Astrocyte of the cerebellum (primary cell): Measurements from ENCODE around the gene YDJC.
"Not testable (repeated sequence)": the region's sequence is repeated elsewhere in the genome, so short reads cannot be mapped to it uniquely, and the experiment has no call there.

Experiments
- DNase-seq: peaks from one replicate; pipeline ENCODE4 v3.0.0-alpha.2; 2011; ENCODE audit warnings: low read depth
- H3K4me3 ChIP-seq: 2 replicates; pipeline ENCODE4 v1.5.1; 2011; ENCODE audit warnings: mild to moderate bottlenecking, low read depth, low read length, moderate library complexity
- CTCF ChIP-seq: IDR thresholded peaks from 2 replicates; pipeline ENCODE4 v1.5.1; 2012; ENCODE audit warnings: low read length, low read depth, moderate library complexity, mild to moderate bottlenecking; ENCODE audit errors: missing control alignments
- in situ Hi-C: cut with HindIII; loops from 2 replicates; pipeline ENCODE4 v1.10.0; 2017; ENCODE audit warnings: low sequenced_read_pairs

YDJC gene

GRCh38 chr22:21629255-21630149 is at the start of gene YDJC:
Gene YDJC, minus strand, starts transcription at chr22:21630022. Its CDS starts 8 bp downstream, at chr22:21630014.
- peak within 1 kb of the TSS; percentile 73 for H3K4me3 ChIP-seq
- peak; percentile 76 for DNase-seq
- TF ChIP-seq CTCF, result peak; percentile 64
- in situ Hi-C loops, result no loop called here

GRCh38 chr22:21679383-21679782 is 49.6 kb upstream of the YDJC start:
- DNase-seq, result no peak
- H3K4me3 ChIP-seq, result no peak overlapping the region
- in situ Hi-C loops, result no loop called here
- no peak for TF ChIP-seq CTCF

- H3K4me3 ChIP-seq, DNase-seq, in situ Hi-C loops: not testable (repeated sequence)
These were observed 49.0 kb upstream of the YDJC start for GRCh38 chr22:21678842-21679241.

DNA sequence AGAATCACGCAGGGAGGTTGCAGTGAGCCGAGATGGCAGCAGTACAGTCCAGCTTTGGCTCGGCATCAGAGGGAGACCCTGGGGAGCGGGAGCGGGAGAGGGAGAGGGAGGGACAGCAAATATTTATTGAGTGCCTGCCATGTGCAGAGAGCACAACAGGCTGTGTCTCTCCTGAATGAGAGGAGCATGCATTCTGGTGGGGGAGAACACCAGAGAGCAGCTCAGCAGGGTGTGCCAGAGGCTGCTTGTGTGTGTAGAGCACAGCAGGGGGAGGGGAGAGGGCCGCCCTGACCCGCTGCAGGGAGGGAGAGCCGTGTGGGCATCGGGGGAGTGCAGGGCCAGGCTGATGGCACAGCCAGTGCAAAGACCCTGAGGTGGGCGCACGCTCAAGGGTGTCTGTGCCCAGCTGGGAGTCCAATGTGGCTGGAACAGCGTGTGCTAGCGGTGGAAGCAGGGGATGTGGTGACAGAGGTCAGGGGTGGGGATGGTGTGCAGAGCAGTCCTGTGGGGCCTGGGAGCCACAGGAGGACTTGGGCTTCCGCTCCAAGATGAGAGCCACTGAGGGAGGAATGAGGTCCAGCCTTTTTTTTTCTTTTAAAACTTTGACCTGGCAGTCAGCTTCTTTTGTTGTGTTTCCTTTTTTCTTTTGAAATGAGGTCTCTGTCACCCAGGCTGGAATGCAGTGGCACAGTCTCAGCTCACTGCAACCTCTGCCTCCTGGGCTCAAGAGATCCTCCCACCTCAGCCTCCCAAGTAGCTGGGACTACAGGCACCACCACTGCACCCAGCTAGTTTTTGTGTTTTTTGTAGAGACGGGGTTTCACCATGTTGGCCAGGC is 48.0 kb upstream of the YDJC start:
- in situ Hi-C loops, result no loop called here
- no peak overlapping the region for H3K4me3 ChIP-seq
- TF ChIP-seq CTCF, result no peak
- DNase-seq, result no peak

- in situ Hi-C loops, result no loop called here
- no peak overlapping the region for H3K4me3 ChIP-seq
- DNase-seq, result no peak
- TF ChIP-seq CTCF, result no peak
These were observed 44.9 kb upstream of the YDJC start for GRCh38 chr22:21674638-21675245.

DNA sequence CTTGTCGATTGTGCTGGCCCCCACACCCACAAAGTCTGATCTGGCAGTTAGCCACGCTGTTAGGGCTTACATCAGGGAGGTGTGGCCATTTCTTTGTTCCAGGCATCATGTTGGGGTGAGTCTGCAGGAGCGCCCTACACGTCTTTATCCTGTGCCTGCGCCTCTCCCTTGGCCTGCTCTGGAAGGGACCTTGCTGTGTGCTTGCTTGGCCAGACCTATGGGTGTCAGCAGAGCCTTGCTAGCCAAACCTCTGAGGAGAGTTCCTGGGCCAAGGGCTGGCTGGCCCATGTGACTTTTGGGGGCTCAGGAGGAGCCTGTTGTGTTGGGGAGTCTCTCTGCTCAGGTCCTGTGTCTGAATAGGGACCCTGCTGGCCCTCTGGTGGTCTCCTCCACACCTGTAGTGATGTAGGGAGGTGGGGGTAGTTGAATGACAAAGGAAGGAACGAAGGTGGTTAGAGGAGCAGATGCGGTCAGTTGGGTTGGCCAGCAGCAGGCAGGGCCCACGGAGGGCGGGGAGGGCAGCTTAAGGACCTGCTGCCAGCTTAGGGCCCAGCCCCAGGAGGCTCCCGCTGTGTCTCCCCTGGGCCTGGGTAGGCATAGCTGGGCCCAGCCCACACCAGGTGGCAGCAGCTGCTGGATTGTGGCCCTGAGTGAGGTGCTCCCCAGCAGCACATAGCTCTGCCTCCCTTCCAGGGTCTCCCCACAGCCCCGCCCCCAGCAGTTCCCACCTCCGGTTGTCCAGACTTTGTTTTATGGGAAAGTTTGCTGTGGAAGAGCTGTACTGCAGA is 43.9 kb upstream of the YDJC start:
- no peak for DNase-seq
- H3K4me3 ChIP-seq, result no peak overlapping the region
- in situ Hi-C loops, result no loop called here
- no peak for TF ChIP-seq CTCF
